Mesendoderm (in vitro differentiated cells): Measurements from ENCODE around the gene UNC5B.

Experiments
- DNase-seq: peaks from one replicate; pipeline ENCODE4 v3.0.0; 2013
- H2AK5ac ChIP-seq: 2 replicates; pipeline ENCODE4 v1.6.1; 2013; ENCODE audit warnings: low read length, inconsistent platforms
- H2BK120ac ChIP-seq: 2 replicates; pipeline ENCODE4 v1.6.1; 2013; ENCODE audit warnings: low read depth, mild to moderate bottlenecking, low read length, moderate library complexity, mixed read lengths
- H2BK15ac ChIP-seq: replicated peaks from 2 replicates; pipeline ENCODE4 v1.6.1; 2013; ENCODE audit warnings: low read depth, mild to moderate bottlenecking, moderate library complexity
- H2BK5ac ChIP-seq: 2 replicates; pipeline ENCODE4 v1.6.1; 2013; ENCODE audit warnings: low read length, inconsistent platforms
- H3K18ac ChIP-seq: 2 replicates; pipeline ENCODE4 v1.6.1; 2013; ENCODE audit warnings: mild to moderate bottlenecking, low read length, mixed read lengths
- H3K23ac ChIP-seq: one replicate; pipeline ENCODE4 v1.6.1; 2013; ENCODE audit warnings: low read length
- H3K27ac ChIP-seq: 2 replicates; pipeline ENCODE4 v1.5.1; 2013; ENCODE audit warnings: low read depth, mild to moderate bottlenecking, inconsistent platforms, low read length, moderate library complexity
- H3K27me3 ChIP-seq: 2 replicates; pipeline ENCODE4 v1.6.1; 2013; ENCODE audit warnings: low read length, control low read depth, mild to moderate bottlenecking, inconsistent platforms; ENCODE audit not compliant: insufficient read depth, poor library complexity
- H3K36me3 ChIP-seq: 2 replicates; pipeline ENCODE4 v1.6.1; 2013; ENCODE audit warnings: low read length, inconsistent platforms; ENCODE audit not compliant: control insufficient read depth, insufficient read depth
- H3K4ac ChIP-seq: one replicate; pipeline ENCODE4 v1.6.1; 2013; ENCODE audit warnings: low read depth, mild to moderate bottlenecking, low read length, moderate library complexity
- H3K4me1 ChIP-seq: 2 replicates; pipeline ENCODE4 v1.6.1; 2013; ENCODE audit warnings: low read depth, low read length, inconsistent platforms; ENCODE audit not compliant: control insufficient read depth
- H3K4me2 ChIP-seq: 2 replicates; pipeline ENCODE4 v1.6.1; 2013; ENCODE audit warnings: low read length
- H3K4me3 ChIP-seq: 2 replicates; pipeline ENCODE4 v1.5.1; 2013; ENCODE audit warnings: mild to moderate bottlenecking, low read length
- H3K56ac ChIP-seq: one replicate; pipeline ENCODE4 v1.6.1; 2013; ENCODE audit warnings: low read length
- H3K79me1 ChIP-seq: 2 replicates; pipeline ENCODE4 v1.6.1; 2013; ENCODE audit warnings: low read length, inconsistent platforms
- H3K79me2 ChIP-seq: 2 replicates; pipeline ENCODE4 v1.6.1; 2013; ENCODE audit warnings: mild to moderate bottlenecking, low read length; ENCODE audit not compliant: control insufficient read depth, insufficient read depth
- H3K9ac ChIP-seq: 2 replicates; pipeline ENCODE4 v1.6.1; 2013; ENCODE audit warnings: low read length, inconsistent platforms
- H4K5ac ChIP-seq: one replicate; pipeline ENCODE4 v1.6.1; 2013; ENCODE audit warnings: low read length
- H4K8ac ChIP-seq: one replicate; pipeline ENCODE4 v1.6.1; 2013; ENCODE audit warnings: low read depth, mild to moderate bottlenecking, control low read depth, low read length, moderate library complexity
- WGBS: extraction: QIAGEN DNeasy Blood & Tissue Kit; methylation state at CpG from one replicate; pipeline ENCODE4 v1.1.7; 2013; ENCODE audit warnings: low lambda C conversion rate, missing lambda C conversion rate; ENCODE audit not compliant: insufficient coverage; ENCODE audit errors: extremely low coverage; 5-methylcytosine and 5-hydroxymethylcytosine counted together

Gene UNC5B

GRCh38 chr10:71278691-71279588 is 66.6 kb downstream of the UNC5B start:
- WGBS: no CpG with 5 or more reads among the region's 19 CpGs
- no peak overlapping the region for H4K5ac ChIP-seq

GRCh38 chr10:71279590-71280170 is 67.3 kb downstream of the UNC5B start:
- WGBS: no CpG with 5 or more reads among the region's 22 CpGs
- no peaks in the 10 kb centered on the region for H3K27me3 ChIP-seq

More at GRCh38 chr10:71278691-71279588, 66.6 kb downstream of the UNC5B start:
- Histone ChIP-seq H2BK15ac (no peak overlapping the region), H3K27ac (peak overlapping the region; percentile 38), H3K56ac (peak overlapping the region; percentile 64), H3K79me1 (no peaks in the 10 kb centered on the region), H3K4me3 (no peak overlapping the region), H2AK5ac (no peak overlapping the region), H3K23ac (peak overlapping the region; percentile 45), H3K4me1 (peaks cover 13% of the 10 kb centered on the region), H3K79me2 (no peaks in the 10 kb centered on the region), H3K9ac (peak overlapping the region; percentile 42), H3K18ac (peak overlapping the region; percentile 5), H2BK120ac (no peak overlapping the region), H2BK5ac (no peak overlapping the region), H3K4ac (no peak overlapping the region), H4K8ac (peak overlapping the region; percentile 39), H3K27me3 (no peaks in the 10 kb centered on the region), H3K4me2 (no peak overlapping the region), H3K36me3 (no peaks in the 10 kb centered on the region)
- DNase-seq: peak; percentile 66

GRCh38 chr10:71280216-71280615 is 67.8 kb downstream of the UNC5B start:
- no peak overlapping the region for H3K18ac ChIP-seq
- H4K5ac ChIP-seq: no peak overlapping the region
- H3K36me3 ChIP-seq: no peaks in the 10 kb centered on the region
- H3K4me1 ChIP-seq: peaks cover 11% of the 10 kb centered on the region
- H2BK5ac ChIP-seq: no peak overlapping the region
- H3K4ac ChIP-seq: no peak overlapping the region
- no peak overlapping the region for H3K23ac ChIP-seq
- H2BK15ac ChIP-seq: no peak overlapping the region
- no peak overlapping the region for H3K27ac ChIP-seq
- H3K79me1 ChIP-seq: no peaks in the 10 kb centered on the region
- WGBS: no CpG with 5 or more reads among the region's 5 CpGs
- no peak overlapping the region for H3K9ac ChIP-seq
- no peak overlapping the region for H3K4me2 ChIP-seq
- H2BK120ac ChIP-seq: no peak overlapping the region
- H4K8ac ChIP-seq: no peak overlapping the region
- H2AK5ac ChIP-seq: no peak overlapping the region
- H3K4me3 ChIP-seq: no peak overlapping the region
- no peak for DNase-seq
- H3K27me3 ChIP-seq: no peaks in the 10 kb centered on the region
- no peaks in the 10 kb centered on the region for H3K79me2 ChIP-seq
- H3K56ac ChIP-seq: peak overlapping the region; percentile 15

More at GRCh38 chr10:71279590-71280170, 67.3 kb downstream of the UNC5B start:
- Histone ChIP-seq H3K4me1 (peaks cover 13% of the 10 kb centered on the region), H3K4me3 (no peak overlapping the region), H4K8ac (no peak overlapping the region), H2AK5ac (no peak overlapping the region), H3K79me2 (no peaks in the 10 kb centered on the region), H3K56ac (peak overlapping the region; percentile 42), H3K79me1 (no peaks in the 10 kb centered on the region), H3K23ac (no peak overlapping the region), H3K9ac (peak overlapping the region; percentile 9), H3K4ac (no peak overlapping the region), H3K36me3 (no peaks in the 10 kb centered on the region), H2BK15ac (no peak overlapping the region), H3K4me2 (no peak overlapping the region), H3K18ac (no peak overlapping the region), H2BK5ac (no peak overlapping the region), H2BK120ac (no peak overlapping the region), H3K27ac (no peak overlapping the region), H4K5ac (no peak overlapping the region)
- no peak for DNase-seq

- Histone ChIP-seq H3K23ac (no peak overlapping the region), H3K9ac (no peak overlapping the region), H3K4me3 (no peak overlapping the region), H2AK5ac (no peak overlapping the region), H3K4me1 (peaks cover 11% of the 10 kb centered on the region), H3K4ac (no peak overlapping the region), H3K4me2 (no peak overlapping the region), H3K27me3 (no peaks in the 10 kb centered on the region), H4K5ac (no peak overlapping the region), H3K36me3 (no peaks in the 10 kb centered on the region), H2BK15ac (no peak overlapping the region), H3K27ac (no peak overlapping the region), H3K18ac (no peak overlapping the region), H3K79me1 (no peaks in the 10 kb centered on the region), H2BK120ac (no peak overlapping the region), H3K79me2 (no peaks in the 10 kb centered on the region), H3K56ac (no peak overlapping the region), H4K8ac (no peak overlapping the region), H2BK5ac (no peak overlapping the region)
- DNase-seq: no peak
- WGBS: no CpG with 5 or more reads among the region's 3 CpGs
Measured at GRCh38 chr10:71280825-71281224, 68.5 kb downstream of the UNC5B start.

GRCh38 chr10:71281646-71282322 is 69.4 kb downstream of the UNC5B start:
- no peak overlapping the region for H4K8ac ChIP-seq
- H2AK5ac ChIP-seq: no peak overlapping the region
- H3K4me3 ChIP-seq: no peak overlapping the region
- H3K4me1 ChIP-seq: peaks cover 11% of the 10 kb centered on the region
- H3K36me3 ChIP-seq: peaks cover 2% of the 10 kb centered on the region
- no peak overlapping the region for H3K56ac ChIP-seq
- no peak overlapping the region for H3K9ac ChIP-seq
- H3K79me1 ChIP-seq: no peaks in the 10 kb centered on the region
- H3K79me2 ChIP-seq: no peaks in the 10 kb centered on the region
- H3K18ac ChIP-seq: no peak overlapping the region
- no peak overlapping the region for H2BK15ac ChIP-seq
- no CpG with 5 or more reads among the region's 8 CpGs for WGBS
- DNase-seq: no peak
- no peak overlapping the region for H3K27ac ChIP-seq
- no peaks in the 10 kb centered on the region for H3K27me3 ChIP-seq
- H2BK120ac ChIP-seq: no peak overlapping the region
- no peak overlapping the region for H3K23ac ChIP-seq
- no peak overlapping the region for H3K4ac ChIP-seq
- no peak overlapping the region for H4K5ac ChIP-seq
- no peak overlapping the region for H2BK5ac ChIP-seq
- H3K4me2 ChIP-seq: no peak overlapping the region
